Right cardiac atrium (tissue), 5 donors: Measurements from ENCODE around the gene CRY1. TPM values are rescaled to one million over a fixed set of nuclear protein-coding genes. Genes with fewer than 3 reads are reported as not detected.
A peak's percentile ranks its signal among the peaks of the same experiment; 100 is the strongest.
"Not testable (repeated sequence)": the region's sequence is repeated elsewhere in the genome, so short reads cannot be mapped to it uniquely, and the experiment has no call there.

Experiments
- ATAC-seq, 2 donors: fragments of 200-7000 bp; cut with Tn5 transposase; one replicate each; pipeline versions ENCODE4 v1.8.0 to v1.9.1; 2020; ENCODE audit warnings: moderate library complexity in 2 of 2, mild to moderate bottlenecking in 1 of 2
- DNase-seq, 3 donors: peaks; one replicate each; pipeline ENCODE4 v3.0.0-alpha.2; 2020
- H3K27ac ChIP-seq: one replicate; pipeline ENCODE4 v1.5.1; 2013; ENCODE audit warnings: mild to moderate bottlenecking, low read length, control low read depth, moderate library complexity
- H3K27me3 ChIP-seq: one replicate; pipeline ENCODE4 v1.6.1; 2013; ENCODE audit not compliant: control insufficient read depth, insufficient read depth
- H3K4me1 ChIP-seq: one replicate; pipeline ENCODE4 v1.6.1; 2013; ENCODE audit warnings: low read length; ENCODE audit not compliant: control insufficient read depth, insufficient read depth
- H3K4me3 ChIP-seq: one replicate; pipeline ENCODE4 v1.5.1; 2013; ENCODE audit warnings: low read length, control low read depth
- H3K9me3 ChIP-seq: one replicate; pipeline ENCODE4 v1.6.1; 2013; ENCODE audit warnings: low read length; ENCODE audit not compliant: control insufficient read depth
- WGBS: extraction: QIAGEN DNeasy Blood & Tissue Kit; methylation state at CpG from one replicate; pipeline ENCODE4 v1.1.7; 2013; 5-methylcytosine and 5-hydroxymethylcytosine counted together
- intact Hi-C, 4 donors: fragments of 100-400 bp; cut with DNase I; formaldehyde crosslinking; loops; one replicate each; pipeline versions ENCODE4 v1.11.0 to v1.14.0; 2022 to 2023
- polyA plus RNA-seq: library from polyadenylated mRNA; stranded (reverse); fragments of 200-250 nt; gene quantifications from one replicate; pipeline ENCODE4 v1.2.3, GENCODE V29; 2013
- total RNA-seq, 4 donors: library from RNA; stranded (reverse); fragmentation: NEBNext Ultra II Directional; extraction: Animal tissue kit (Norgen Biotek cat#: 25700); gene quantifications; one replicate each; pipeline ENCODE4 v1.2.1, GENCODE V29; 2021
- donor health status: healthy with polysubstance abuse.
- donor health status: DM: no; HTN: yes; CAD: no.
- donor health status: DM: no; HTN: no; CAD: no.
- donor health status: DM: no; HTN: yes; CAD: no; lungs with severe emphysema.
- donor health status: DM: yes; HTN: yes; CAD: no.

CRY1 gene
- total and polyA plus RNA-seq, 5 donors: 6.9 to 26.8 (median 12.8) TPM

DNA sequence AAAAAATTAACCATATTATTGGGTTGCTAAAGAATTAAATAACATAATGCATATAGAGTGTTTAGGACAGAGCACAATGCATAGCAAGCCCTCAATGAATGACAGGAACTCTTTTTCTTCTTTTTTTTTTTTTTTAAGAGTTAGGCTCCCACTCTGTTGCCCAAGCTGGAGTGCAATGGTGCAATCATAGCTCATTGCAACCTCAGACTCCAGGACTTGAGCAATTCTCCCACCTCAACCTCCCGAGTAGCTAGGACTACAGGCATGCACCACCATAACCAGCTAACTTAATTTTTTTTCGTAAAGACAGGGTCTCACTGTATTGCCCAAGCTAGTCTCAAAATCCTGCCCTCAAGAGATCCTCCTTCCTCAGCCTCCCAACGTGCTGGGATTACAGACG is 85.9 kb downstream of the CRY1 start:
- Histone ChIP-seq H3K4me1 (no peaks in the 10 kb centered on the region), H3K27me3 (no peaks in the 10 kb centered on the region), H3K9me3 (no peaks in the 10 kb centered on the region), H3K4me3 (no peak overlapping the region), H3K27ac (no peak overlapping the region)
- 93% methylated on average over 4 of the region's 4 CpGs for WGBS
- intact Hi-C loops: no loop called here
- DNase-seq: no peak
- ATAC-seq: no peak

DNA sequence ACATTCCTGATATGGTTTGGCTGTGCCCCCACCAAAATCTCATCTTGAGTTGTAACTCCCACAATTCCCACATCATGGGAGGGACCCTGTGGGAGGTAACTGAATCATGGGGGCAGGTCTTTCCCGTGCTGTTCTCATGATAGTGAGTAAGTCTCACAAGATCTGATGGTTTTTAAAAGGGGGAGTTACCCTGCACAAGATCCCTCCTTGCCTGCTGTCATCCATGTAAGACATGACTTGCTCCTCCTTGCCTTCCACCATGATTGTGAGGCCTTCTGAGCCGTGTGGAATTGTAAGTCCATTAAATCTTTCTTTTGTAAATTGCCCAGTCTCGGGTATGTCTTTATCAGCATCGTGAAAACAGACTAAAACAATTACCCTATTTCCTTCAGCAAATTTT is 90.7 kb downstream of the CRY1 start:
- H3K4me1 ChIP-seq, ATAC-seq, H3K27ac ChIP-seq, H3K9me3 ChIP-seq, H3K27me3 ChIP-seq, DNase-seq, H3K4me3 ChIP-seq, intact Hi-C loops: not testable (repeated sequence)
- WGBS: 82% methylated on average over 4 of the region's 4 CpGs

DNA sequence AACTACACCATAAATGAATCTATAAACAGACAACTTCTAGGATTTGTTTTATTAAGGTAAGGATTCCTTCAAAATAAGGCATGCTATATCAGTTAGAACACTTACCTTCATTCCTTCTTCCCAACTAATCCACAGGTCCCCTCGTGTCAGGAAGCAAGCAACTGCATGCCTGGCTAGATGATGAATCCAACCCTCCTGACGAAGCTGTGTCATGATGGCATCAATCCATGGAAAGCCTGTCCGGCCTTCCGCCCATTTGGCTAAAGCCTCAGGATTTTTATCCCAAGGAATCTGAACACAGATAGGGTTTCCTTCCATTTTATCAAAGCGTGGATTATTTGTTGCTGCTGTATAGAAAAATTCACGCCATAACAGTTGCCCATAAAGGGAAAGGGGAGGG is 93.9 kb downstream of the CRY1 start:
- WGBS: 75% methylated on average over 6 of the region's 6 CpGs
- Histone ChIP-seq H3K27ac (no peak overlapping the region), H3K4me3 (no peak overlapping the region), H3K27me3 (no peaks in the 10 kb centered on the region), H3K9me3 (no peaks in the 10 kb centered on the region), H3K4me1 (no peaks in the 10 kb centered on the region)
- intact Hi-C loops: no loop called here
- DNase-seq (no peak), ATAC-seq (no peak)

DNA sequence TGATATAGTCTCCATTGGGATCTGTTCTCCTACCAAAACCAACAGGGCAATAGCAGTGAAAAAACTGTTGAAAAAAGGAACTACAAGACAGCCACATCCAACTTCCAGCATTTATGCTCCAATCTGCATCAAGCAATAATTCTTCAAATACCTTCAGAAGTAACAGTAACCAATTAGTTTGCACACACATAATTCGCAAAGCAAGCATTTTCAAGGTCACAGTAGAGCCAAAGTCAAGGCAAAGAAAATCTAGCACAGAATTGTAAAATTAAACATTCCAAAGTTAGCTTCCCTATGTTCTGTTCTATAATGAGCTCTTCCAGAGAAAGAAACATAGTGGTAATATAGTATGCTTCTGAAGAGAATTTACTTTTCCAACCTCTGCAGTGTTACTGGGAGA is 95.4 kb downstream of the CRY1 start:
- 98% methylated on average over 1 of the region's 1 CpG for WGBS
- no peak for DNase-seq
- H3K4me1 ChIP-seq: no peaks in the 10 kb centered on the region
- no peak for ATAC-seq
- H3K27me3 ChIP-seq: no peaks in the 10 kb centered on the region
- no peak overlapping the region for H3K4me3 ChIP-seq
- H3K9me3 ChIP-seq: no peaks in the 10 kb centered on the region
- intact Hi-C loops: no loop called here
- H3K27ac ChIP-seq: no peak overlapping the region

- H3K27ac ChIP-seq, intact Hi-C loops, ATAC-seq, H3K9me3 ChIP-seq, H3K4me1 ChIP-seq, H3K27me3 ChIP-seq, H3K4me3 ChIP-seq, DNase-seq: not testable (repeated sequence)
- WGBS: 97% methylated on average over 5 of the region's 5 CpGs
Observed at GRCh38 chr12:106996102-106996501, 97.2 kb downstream of the CRY1 start.

DNA sequence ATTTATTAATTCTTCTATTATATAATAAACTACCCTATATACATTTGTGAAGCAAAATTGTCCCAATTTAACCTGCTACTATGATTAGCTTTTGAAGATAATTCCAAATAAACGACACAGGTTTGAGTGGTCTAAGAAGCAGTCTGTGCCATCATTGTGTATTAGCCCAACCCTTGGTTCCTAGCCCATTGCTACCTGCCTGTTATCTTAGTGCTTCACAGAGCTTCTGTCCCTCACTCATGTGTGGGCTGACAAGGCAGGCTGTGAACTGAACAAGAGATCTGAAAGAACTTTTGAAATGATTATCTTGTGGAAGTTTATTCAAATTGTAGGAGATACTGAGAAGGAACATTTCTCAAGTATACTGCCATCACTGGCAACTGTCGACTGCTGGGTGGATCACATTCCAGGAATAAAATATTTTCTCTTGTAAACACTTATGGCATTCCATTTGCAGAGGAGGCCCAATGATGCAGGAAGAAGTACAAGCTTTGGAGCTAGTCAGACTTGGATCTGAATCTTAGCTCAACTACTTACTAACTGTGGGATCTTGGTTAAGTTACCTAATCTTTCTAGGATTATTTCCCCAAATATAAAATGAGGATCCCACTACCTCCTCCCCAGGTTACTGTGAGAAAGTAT is 98.6 kb downstream of the CRY1 start:
- Histone ChIP-seq H3K4me1 (no peaks in the 10 kb centered on the region), H3K27me3 (no peaks in the 10 kb centered on the region), H3K27ac (no peak overlapping the region), H3K4me3 (no peak overlapping the region), H3K9me3 (no peaks in the 10 kb centered on the region)
- WGBS: 47% methylated on average over 2 of the region's 2 CpGs
- no peak for ATAC-seq
- no peak for DNase-seq
- intact Hi-C loops: no loop called here

DNA sequence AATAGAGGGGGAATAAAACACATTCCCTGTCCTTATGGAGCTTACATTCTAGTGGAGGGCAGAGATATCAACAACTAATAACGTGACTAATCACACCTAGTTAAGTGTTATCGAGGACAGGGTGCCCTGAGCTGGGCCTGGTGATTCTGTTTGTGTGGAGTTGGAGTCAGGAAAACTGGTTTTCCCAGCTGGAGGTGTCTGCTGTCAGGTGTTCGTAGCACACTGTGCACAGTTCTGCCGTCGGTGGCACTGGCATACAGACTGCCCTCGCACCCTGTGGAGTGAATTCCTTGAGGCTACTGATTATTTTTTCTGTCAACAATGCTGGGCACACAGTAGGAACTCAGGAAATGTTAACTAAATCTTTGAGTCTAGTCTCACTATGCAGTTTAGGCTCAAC is 105.5 kb downstream of the CRY1 start:
- Histone ChIP-seq H3K4me3 (peak overlapping the region; percentile 89), H3K9me3 (no peaks in the 10 kb centered on the region), H3K4me1 (peaks cover 8% of the 10 kb centered on the region), H3K27me3 (no peaks in the 10 kb centered on the region), H3K27ac (no peak overlapping the region)
- ATAC-seq (no peak), DNase-seq (peak in 1 of 3 donors; percentile 50)
- WGBS: 59% methylated on average over 6 of the region's 6 CpGs
- intact Hi-C loops: loop anchor here in 1 of 4 donors (10.0 kb wide), 1 partner anchor 107 kb away; the partner anchor contains the start of gene CRY1

DNA sequence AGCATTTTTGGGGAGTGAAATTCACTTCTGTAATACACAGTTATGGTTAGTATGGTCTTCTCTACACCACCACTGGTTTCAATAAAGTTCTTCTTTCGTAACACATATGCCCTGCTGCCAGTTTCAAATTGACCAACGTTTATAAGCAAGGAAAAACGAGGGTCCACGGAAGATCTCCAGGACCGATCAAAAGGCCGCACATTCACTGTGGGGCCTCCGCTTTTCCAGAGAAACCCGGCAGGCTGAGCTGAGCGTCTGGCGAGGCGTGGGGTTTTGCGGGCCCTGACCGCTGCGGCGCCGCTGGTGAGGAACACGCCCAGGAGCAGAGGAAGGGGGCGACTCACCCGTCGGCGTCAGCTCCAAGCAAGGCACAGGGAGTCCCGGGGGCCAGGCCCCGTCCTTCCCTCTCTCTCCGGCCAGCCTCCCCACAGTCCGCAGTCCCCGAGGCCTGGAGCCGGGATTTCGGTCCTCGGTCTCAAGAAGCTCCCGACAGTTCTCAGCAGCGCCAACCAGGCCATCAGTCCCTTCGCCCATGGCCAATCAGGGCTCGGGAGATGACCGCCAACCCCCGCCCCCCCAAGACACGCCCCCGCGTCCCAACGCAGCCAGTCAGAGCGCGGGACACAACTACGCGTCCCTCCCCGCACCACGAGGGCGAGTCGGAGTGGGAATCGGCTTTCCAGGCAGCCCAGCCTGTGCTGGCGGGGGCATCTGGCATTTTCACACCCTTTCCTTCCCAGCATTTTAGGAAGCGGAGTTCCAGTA is 106.5 kb downstream of the CRY1 start, which contains the start of gene MTERF2:
Gene MTERF2 (minus strand): TSS at position 522 of the 765 bp plus-strand sequence. CDS start 8,432 bp downstream, outside the sequence.
- Histone ChIP-seq H3K27me3 (no peaks in the 10 kb centered on the region), H3K4me3 (peak within 1 kb of the TSS; percentile 89), H3K4me1 (peaks cover 11% of the 10 kb centered on the region), H3K27ac (peak within 1 kb of the TSS; percentile 99), H3K9me3 (no peaks in the 10 kb centered on the region)
- under 1% methylated on average over 50 of the region's 50 CpGs for WGBS
- DNase-seq (peak; percentile 95 to 97 (median 97)), ATAC-seq (peak; percentile 99 to 100)
- intact Hi-C loops: loop anchor here in 1 of 4 donors (10.0 kb wide), 1 partner anchor 108 kb away; the partner anchor contains the start of gene CRY1

GRCh38 chr12:106986135-106986534 is 107.2 kb downstream of the CRY1 start:
- H3K4me1 ChIP-seq: peaks cover 12% of the 10 kb centered on the region
- no peak for DNase-seq
- intact Hi-C loops: loop anchor here in 1 of 4 donors (10.0 kb wide), 1 partner anchor 109 kb away; the partner anchor contains the start of gene CRY1
- H3K27ac ChIP-seq: peak overlapping the region; percentile 54
- no peaks in the 10 kb centered on the region for H3K27me3 ChIP-seq
- H3K4me3 ChIP-seq: peak overlapping the region; percentile 89
- WGBS: 22% methylated on average over 4 of the region's 4 CpGs
- no peak for ATAC-seq
- no peaks in the 10 kb centered on the region for H3K9me3 ChIP-seq

DNA sequence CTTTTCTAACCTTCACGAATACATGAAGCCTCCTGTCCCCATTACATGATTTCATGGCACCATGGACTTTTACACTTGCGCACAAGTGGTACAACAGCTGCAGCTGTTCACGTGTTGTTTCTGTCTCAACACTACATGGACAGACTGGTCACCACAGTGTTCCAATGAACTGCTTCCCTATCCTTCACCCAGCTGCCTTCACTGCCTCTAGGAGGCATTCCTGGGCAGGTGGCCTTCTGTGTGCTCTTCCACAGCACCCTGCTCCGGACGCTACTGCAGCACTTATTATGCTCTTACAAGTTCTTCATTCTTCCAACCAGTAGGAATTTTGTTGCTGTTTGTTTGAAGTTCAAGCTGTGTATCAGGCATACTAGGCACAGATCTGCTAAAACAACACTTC is 107.9 kb downstream of the CRY1 start:
- no peaks in the 10 kb centered on the region for H3K9me3 ChIP-seq

GRCh38 chr12:106984588-106985137 is 108.7 kb downstream of the CRY1 start:
- peaks cover 12% of the 10 kb centered on the region for H3K4me1 ChIP-seq

More for the DNA sequence above, 107.9 kb downstream of the CRY1 start:
- no peak for DNase-seq
- WGBS: 83% methylated on average over 5 of the region's 5 CpGs
- Histone ChIP-seq H3K4me3 (peak overlapping the region; percentile 89), H3K27me3 (no peaks in the 10 kb centered on the region), H3K27ac (peak overlapping the region; percentile 2), H3K4me1 (peaks cover 12% of the 10 kb centered on the region)
- intact Hi-C loops: loop anchor here in 1 of 4 donors (10.0 kb wide), 1 partner anchor 109 kb away; the partner anchor contains the start of gene CRY1
- ATAC-seq: no peak

More at GRCh38 chr12:106984588-106985137, 108.7 kb downstream of the CRY1 start:
- H3K27ac ChIP-seq: no peak overlapping the region
- H3K4me3 ChIP-seq: no peak overlapping the region
- no peak for DNase-seq
- intact Hi-C loops: loop anchor here in 1 of 4 donors (10.0 kb wide), 1 partner anchor 110 kb away; the partner anchor contains the start of gene CRY1
- H3K27me3 ChIP-seq: no peaks in the 10 kb centered on the region
- 94% methylated on average over 6 of the region's 6 CpGs for WGBS
- no peak for ATAC-seq
- no peaks in the 10 kb centered on the region for H3K9me3 ChIP-seq
